COLO668 (cell line): ENCODE results near the gene ARHGEF3.

Experiments used
- DNase-seq: peaks from one replicate; lab custom pipeline; 2025; ENCODE audit not compliant: unreplicated experiment; lab: John Stamatoyannopoulos, UW

The ARHGEF3 gene

GRCh38 chr3:56801662-56802377 lies at the start of gene ARHGEF3:
ARHGEF3 (minus strand) TSS chr3:56801949; CDS start chr3:56801798, 151 bp downstream.
- DNase-seq, result peak; percentile 77

GRCh38 chr3:56849698-56850097 lies 47.9 kb upstream of the ARHGEF3 start:
- no peak for DNase-seq

- DNase-seq, result no peak
These were observed 43.8 kb upstream of the ARHGEF3 start for GRCh38 chr3:56845505-56845904.

GRCh38 chr3:56844536-56844935 lies 42.8 kb upstream of the ARHGEF3 start:
- no peak for DNase-seq

GRCh38 chr3:56839784-56840715 lies 38.3 kb upstream of the ARHGEF3 start:
- DNase-seq, result peak; percentile 3

GRCh38 chr3:56838448-56838847 lies 36.7 kb upstream of the ARHGEF3 start:
- no peak for DNase-seq

- DNase-seq, result no peak
These were observed 35.6 kb upstream of the ARHGEF3 start for GRCh38 chr3:56837196-56837955.

GRCh38 chr3:56836276-56837163 lies 34.8 kb upstream of the ARHGEF3 start:
- no peak for DNase-seq

- DNase-seq, result no peak
These were observed 34.0 kb upstream of the ARHGEF3 start for GRCh38 chr3:56835650-56836227.

- no peak for DNase-seq
These were observed 31.8 kb upstream of the ARHGEF3 start for GRCh38 chr3:56833536-56833935.

- no peak for DNase-seq
These were observed 31.3 kb upstream of the ARHGEF3 start for GRCh38 chr3:56833022-56833421.

GRCh38 chr3:56831572-56831971 lies 29.8 kb upstream of the ARHGEF3 start:
- no peak for DNase-seq

GRCh38 chr3:56830884-56831283 lies 29.1 kb upstream of the ARHGEF3 start:
- DNase-seq, result no peak

GRCh38 chr3:56829533-56829932 lies 27.8 kb upstream of the ARHGEF3 start:
- no peak for DNase-seq

GRCh38 chr3:56826831-56827722 lies 25.3 kb upstream of the ARHGEF3 start:
- no peak for DNase-seq

GRCh38 chr3:56825567-56826438 lies 24.1 kb upstream of the ARHGEF3 start:
- no peak for DNase-seq

GRCh38 chr3:56823984-56824703 lies 22.4 kb upstream of the ARHGEF3 start:
- DNase-seq, result no peak
